Loucy (cell line): ENCODE results near the gene ZNF236.

Source experiments
- H2AFZ ChIP-seq: fragments of 200-600 bp; sonication (generic); 2 replicates; pipeline ENCODE4 v1.6.0; 2016; ENCODE audit warnings: antibody characterized with exemption, mild to moderate bottlenecking, low read length, moderate library complexity
- H3F3A ChIP-seq: fragments of 200-600 bp; 2 replicates; pipeline ENCODE4 v1.6.0; 2016; ENCODE audit warnings: antibody characterized with exemption, low read depth, mild to moderate bottlenecking
- H3K27me3 ChIP-seq: fragments of 200-600 bp; sonication (generic); 2 replicates; pipeline ENCODE4 v1.6.1; 2014; ENCODE audit warnings: low read length, mild to moderate bottlenecking; ENCODE audit not compliant: insufficient read depth, poor library complexity, severe bottlenecking
- H3K36me3 ChIP-seq: fragments of 200-600 bp; sonication (generic); 2 replicates; pipeline ENCODE4 v1.6.1; 2016; ENCODE audit warnings: low read length; ENCODE audit not compliant: insufficient read depth
- H3K4me1 ChIP-seq: fragments of 200-600 bp; sonication (generic); 2 replicates; pipeline ENCODE4 v1.5.1; 2014; ENCODE audit warnings: low read length, mild to moderate bottlenecking; ENCODE audit not compliant: insufficient read depth, poor library complexity, severe bottlenecking
- H3K4me2 ChIP-seq: fragments of 200-600 bp; sonication (generic); 2 replicates; pipeline ENCODE4 v1.6.0; 2014; ENCODE audit warnings: antibody characterized with exemption, low read length, low read depth, mild to moderate bottlenecking; ENCODE audit not compliant: poor library complexity, severe bottlenecking
- H3K4me3 ChIP-seq: fragments of 200-600 bp; sonication (generic); 2 replicates; pipeline ENCODE4 v1.5.1; 2014; ENCODE audit warnings: low read length, mild to moderate bottlenecking, mixed read lengths; ENCODE audit not compliant: poor library complexity, severe bottlenecking
- H3K79me2 ChIP-seq: fragments of 200-600 bp; sonication (generic); 2 replicates; pipeline ENCODE4 v1.6.1; 2014; ENCODE audit warnings: low read length; ENCODE audit not compliant: insufficient read depth
- H3K9ac ChIP-seq: fragments of 200-600 bp; sonication (generic); 2 replicates; pipeline ENCODE4 v1.6.0; 2014; ENCODE audit warnings: mild to moderate bottlenecking, low read depth, low read length, moderate library complexity; ENCODE audit not compliant: poor library complexity, severe bottlenecking
- H3K9me2 ChIP-seq: fragments of 200-600 bp; sonication (generic); replicated peaks from 2 replicates; pipeline ENCODE4 v1.6.1; 2016; ENCODE audit warnings: low read depth, low read length, mixed read lengths
- H3K9me3 ChIP-seq: fragments of 200-600 bp; sonication (generic); 2 replicates; pipeline ENCODE4 v1.6.1; 2014; ENCODE audit warnings: mild to moderate bottlenecking, antibody characterized with exemption, low read length, low read depth; ENCODE audit not compliant: insufficient read depth
- H4K20me1 ChIP-seq: fragments of 200-600 bp; sonication (generic); 2 replicates; pipeline ENCODE4 v1.6.0; 2014; ENCODE audit warnings: antibody characterized with exemption, low read length, mild to moderate bottlenecking; ENCODE audit not compliant: insufficient read depth, poor library complexity, severe bottlenecking
- CTCF ChIP-seq: fragments of 200-600 bp; sonication (generic); conservative IDR thresholded peaks from 2 replicates; pipeline ENCODE4 v1.5.1; 2014; ENCODE audit warnings: mild to moderate bottlenecking, antibody characterized with exemption, low read length
- EZH2phosphoT487 ChIP-seq: fragments of 200-600 bp; IDR thresholded peaks from 2 replicates; pipeline ENCODE4 v1.6.1; 2018; ENCODE audit warnings: antibody characterized with exemption, mild to moderate bottlenecking, moderate library complexity, borderline replicate concordance

The ZNF236 gene

GRCh38 chr18:76783786-76784484, 38.4 kb upstream of the ZNF236 start:
- Histone ChIP-seq H3F3A (no peaks in the 10 kb centered on the region), H3K4me2 (no peak overlapping the region), H3K36me3 (no peaks in the 10 kb centered on the region), H3K4me3 (no peak overlapping the region), H3K27me3 (no peaks in the 10 kb centered on the region), H3K9me3 (no peaks in the 10 kb centered on the region), H2AFZ (no peak overlapping the region), H3K4me1 (no peaks in the 10 kb centered on the region), H3K9me2 (no peaks in the 10 kb centered on the region), H3K9ac (no peak overlapping the region), H4K20me1 (no peaks in the 10 kb centered on the region), H3K79me2 (no peaks in the 10 kb centered on the region)
- TF ChIP-seq EZH2phosphoT487 (no peak), CTCF (no peak)

- Histone ChIP-seq H3K79me2 (no peaks in the 10 kb centered on the region), H3K4me1 (no peaks in the 10 kb centered on the region), H3K9me3 (peaks cover 4% of the 10 kb centered on the region; the same call in 1 of the 2 replicates), H2AFZ (no peak overlapping the region), H3K36me3 (no peaks in the 10 kb centered on the region), H4K20me1 (no peaks in the 10 kb centered on the region), H3K27me3 (no peaks in the 10 kb centered on the region), H3K9ac (no peak overlapping the region), H3K4me2 (no peak overlapping the region), H3F3A (no peaks in the 10 kb centered on the region), H3K9me2 (no peaks in the 10 kb centered on the region), H3K4me3 (no peak overlapping the region)
- TF ChIP-seq EZH2phosphoT487: no peak
- no peak for TF ChIP-seq CTCF
Observed at GRCh38 chr18:76785872-76786271, 36.5 kb upstream of the ZNF236 start.

GRCh38 chr18:76788571-76789317, 33.6 kb upstream of the ZNF236 start:
- Histone ChIP-seq H3K79me2 (no peaks in the 10 kb centered on the region), H3K27me3 (no peaks in the 10 kb centered on the region), H3K9me2 (no peaks in the 10 kb centered on the region), H4K20me1 (no peaks in the 10 kb centered on the region), H3K4me1 (no peaks in the 10 kb centered on the region), H3K9ac (no peak overlapping the region), H3K4me2 (no peak overlapping the region), H2AFZ (no peak overlapping the region), H3K9me3 (peaks cover 9% of the 10 kb centered on the region; the same call in 1 of the 2 replicates), H3F3A (no peaks in the 10 kb centered on the region), H3K36me3 (no peaks in the 10 kb centered on the region), H3K4me3 (no peak overlapping the region)
- TF ChIP-seq CTCF: no peak
- TF ChIP-seq EZH2phosphoT487: no peak
